ENCODE results near the gene CCDC102A. TPM values are rescaled to one million over a fixed set of nuclear protein-coding genes. Genes with fewer than 3 reads are reported as not detected.

Gene CCDC102A
- total RNA-seq, 4 donors from 2014 or later, result 24.4 to 56.6 (median 35.7) TPM

- no peak overlapping the region for H3K4me3 ChIP-seq
- no peak for ATAC-seq
- H3K27ac ChIP-seq, result no peak overlapping the region
- peaks cover 0 to 8% of the 10 kb centered on the region in 2 donors for H3K36me3 ChIP-seq
- 68% methylated on average over 4 of the region's 13 CpGs; no CpG with 5 or more reads in 1 of the 2 donors for WGBS, 2 donors (ENCODE audit: low coverage in 1 of 2)
- peaks cover 16% of the 10 kb centered on the region for H3K27me3 ChIP-seq
- no peak for TF ChIP-seq POLR2AphosphoS5 (IDR thresholded peaks at IDR 0.05)
- no peak for TF ChIP-seq CTCF (IDR thresholded peaks at IDR 0.05)
- TF ChIP-seq POLR2A (IDR thresholded peaks at IDR 0.05), result no peak
- TF ChIP-seq EP300 (IDR thresholded peaks at IDR 0.05), result no peak
- no peaks in the 10 kb centered on the region for H3K9me3 ChIP-seq
- peaks cover 0 to 11% (median 0%) of the 10 kb centered on the region in 3 donors for H3K4me1 ChIP-seq
These were observed 29.0 kb downstream of the CCDC102A start for GRCh38 chr16:57507136-57508034.

GRCh38 chr16:57505169-57505568, 31.2 kb downstream of the CCDC102A start:
- H3K27me3 ChIP-seq, result peaks cover 16% of the 10 kb centered on the region
- WGBS, 2 donors (ENCODE audit: low coverage in 1 of 2), result 67 to 82% methylated on average over 1 to 5 of the region's 6 CpGs
- H3K4me1 ChIP-seq, result peaks cover 0 to 6% (median 0%) of the 10 kb centered on the region in 3 donors

GRCh38 chr16:57504491-57504890, 31.9 kb downstream of the CCDC102A start:
- ATAC-seq, result no peak
- WGBS, 2 donors (ENCODE audit: low coverage in 1 of 2), result 71% methylated on average over 4 of the region's 5 CpGs; no CpG with 5 or more reads in 1 of the 2 donors
- Histone ChIP-seq H3K27me3 (peaks cover 16% of the 10 kb centered on the region), H3K36me3 (no peaks in the 10 kb centered on the region), H3K4me3 (no peak overlapping the region), H3K27ac (no peak overlapping the region), H3K9me3 (no peaks in the 10 kb centered on the region), H3K4me1 (no peaks in the 10 kb centered on the region)
- no peak for TF ChIP-seq CTCF (IDR thresholded peaks at IDR 0.05)
- TF ChIP-seq POLR2AphosphoS5 (IDR thresholded peaks at IDR 0.05), result no peak
- no peak for TF ChIP-seq EP300 (IDR thresholded peaks at IDR 0.05)
- no peak for TF ChIP-seq POLR2A (IDR thresholded peaks at IDR 0.05)

More at GRCh38 chr16:57505169-57505568, 31.2 kb downstream of the CCDC102A start:
- Histone ChIP-seq H3K9me3 (no peaks in the 10 kb centered on the region), H3K36me3 (no peaks in the 10 kb centered on the region), H3K27ac (no peak overlapping the region), H3K4me3 (no peak overlapping the region)
- TF ChIP-seq CTCF (IDR thresholded peaks at IDR 0.05) (no peak), EP300 (IDR thresholded peaks at IDR 0.05) (no peak), POLR2A (IDR thresholded peaks at IDR 0.05) (no peak), POLR2AphosphoS5 (IDR thresholded peaks at IDR 0.05) (no peak)
- no peak for ATAC-seq

- H3K27me3 ChIP-seq, result peaks cover 16% of the 10 kb centered on the region
- no peak overlapping the region for H3K27ac ChIP-seq
- 48% methylated on average over 4 of the region's 6 CpGs; no CpG with 5 or more reads in 1 of the 2 donors for WGBS, 2 donors (ENCODE audit: low coverage in 1 of 2)
- no peak for ATAC-seq
- no peaks in the 10 kb centered on the region for H3K9me3 ChIP-seq
- no peak overlapping the region for H3K4me3 ChIP-seq
- TF ChIP-seq CTCF (IDR thresholded peaks at IDR 0.05), result no peak
- no peak for TF ChIP-seq POLR2AphosphoS5 (IDR thresholded peaks at IDR 0.05)
- TF ChIP-seq EP300 (IDR thresholded peaks at IDR 0.05), result no peak
- no peak for TF ChIP-seq POLR2A (IDR thresholded peaks at IDR 0.05)
- H3K36me3 ChIP-seq, result no peaks in the 10 kb centered on the region
- no peaks in the 10 kb centered on the region for H3K4me1 ChIP-seq
These were observed 32.4 kb downstream of the CCDC102A start for GRCh38 chr16:57504001-57504400.

All from gastroesophageal sphincter (tissue), 4 donors.